Fibroblast of skin of scalp (primary cell): Measurements from ENCODE around the gene FAM111A.

Source experiments
- DNase-seq: peaks from one replicate; pipeline ENCODE4 v3.0.0-alpha.2; 2013

Gene FAM111A

DNA sequence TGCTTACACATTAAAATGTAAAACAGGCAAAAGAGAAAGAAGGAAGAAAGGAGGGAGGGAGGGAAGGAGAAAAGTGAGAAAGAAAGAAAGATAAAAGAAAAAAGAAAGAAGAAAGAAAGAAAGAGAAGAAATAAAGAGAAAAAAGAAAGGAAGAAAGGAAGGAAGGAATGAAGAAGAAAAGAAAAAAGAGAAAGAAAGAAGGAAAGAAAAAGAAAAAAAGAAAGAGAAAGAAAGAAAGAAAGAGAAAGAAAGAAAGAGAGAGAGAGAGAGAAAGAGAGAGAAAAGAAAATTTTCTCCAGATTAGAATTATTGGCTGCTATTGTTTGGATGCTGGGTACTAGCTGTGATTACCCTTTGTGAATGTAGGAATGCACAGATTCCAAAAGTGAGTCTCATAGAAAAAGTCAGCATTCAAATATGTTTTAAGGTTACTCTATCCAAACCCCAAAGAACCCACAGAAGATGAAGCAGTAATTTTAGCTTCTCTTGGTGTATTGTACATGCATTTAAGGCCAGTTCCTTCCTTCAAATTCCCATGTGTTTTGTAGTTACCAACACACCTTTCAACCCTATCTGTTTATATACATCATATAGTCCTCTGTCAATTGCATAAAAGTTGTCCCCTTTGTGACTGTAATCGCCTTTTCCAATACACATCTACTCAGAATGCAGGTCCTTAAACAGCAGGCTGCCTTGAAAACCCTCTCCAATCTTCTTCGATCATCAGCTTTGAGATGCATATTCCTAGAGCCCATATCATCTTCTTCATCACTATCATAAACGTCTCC, 789 bp upstream of the FAM111A start:
- peak; percentile 51 for DNase-seq

DNA sequence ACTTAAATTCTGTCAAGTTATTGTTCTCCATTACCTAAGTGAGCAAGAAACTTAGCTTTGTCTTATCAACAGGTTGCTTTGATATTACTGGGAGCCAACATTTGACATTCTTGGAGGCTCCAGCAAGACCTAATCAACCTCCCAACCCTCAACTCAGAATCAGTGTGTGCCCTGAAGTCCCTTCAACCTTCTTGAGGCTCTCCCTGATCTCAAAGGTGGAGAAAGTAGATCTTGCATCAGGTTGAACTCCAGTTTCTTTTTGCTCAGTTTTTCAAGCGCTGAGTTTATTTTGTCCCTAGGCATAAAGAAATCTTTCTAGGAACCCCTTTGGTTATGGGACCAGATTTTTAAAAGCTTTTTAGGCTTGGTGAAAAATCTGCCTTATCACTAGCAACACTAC, 1.4 kb downstream of the FAM111A start:
- DNase-seq: no peak

DNA sequence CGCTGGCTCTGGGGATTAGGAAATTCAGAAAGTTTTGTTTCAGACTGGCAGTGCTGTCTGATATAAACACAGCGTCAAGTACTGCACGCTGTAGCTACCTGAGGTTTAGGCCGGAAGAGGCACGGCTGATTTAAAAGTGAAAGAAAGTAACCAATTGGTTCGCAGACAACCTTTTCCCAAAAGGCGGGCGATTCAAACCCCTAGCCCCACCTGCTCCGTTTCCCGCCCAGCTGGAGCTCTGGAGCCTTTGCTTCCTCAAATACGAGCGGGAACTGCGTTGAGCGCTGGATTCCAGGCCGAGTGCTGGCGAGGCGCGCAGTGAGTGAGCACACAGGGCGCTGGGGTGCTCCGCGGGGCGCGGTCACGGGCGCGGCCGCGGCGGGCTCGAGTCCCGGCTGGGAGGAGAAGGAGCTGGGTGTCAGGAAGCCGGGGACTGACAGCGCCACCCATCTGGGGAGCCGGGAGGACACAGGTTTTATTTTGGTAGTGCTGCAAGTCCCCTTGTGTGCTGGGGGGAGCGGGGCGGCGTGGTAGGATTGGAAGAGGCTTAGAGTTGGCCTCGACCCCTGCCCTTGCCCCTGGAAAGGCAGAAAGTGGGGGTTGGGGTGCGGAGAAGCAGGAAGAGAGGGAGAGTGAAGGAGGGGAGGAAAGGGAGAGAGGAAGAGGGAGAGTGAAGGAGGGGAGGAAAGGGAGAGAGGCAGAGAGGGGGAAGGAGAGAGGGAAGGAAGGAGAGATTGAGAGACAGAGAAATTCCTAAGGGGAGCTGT, 2.1 kb downstream of the FAM111A start:
- peak; percentile 84 for DNase-seq

DNA sequence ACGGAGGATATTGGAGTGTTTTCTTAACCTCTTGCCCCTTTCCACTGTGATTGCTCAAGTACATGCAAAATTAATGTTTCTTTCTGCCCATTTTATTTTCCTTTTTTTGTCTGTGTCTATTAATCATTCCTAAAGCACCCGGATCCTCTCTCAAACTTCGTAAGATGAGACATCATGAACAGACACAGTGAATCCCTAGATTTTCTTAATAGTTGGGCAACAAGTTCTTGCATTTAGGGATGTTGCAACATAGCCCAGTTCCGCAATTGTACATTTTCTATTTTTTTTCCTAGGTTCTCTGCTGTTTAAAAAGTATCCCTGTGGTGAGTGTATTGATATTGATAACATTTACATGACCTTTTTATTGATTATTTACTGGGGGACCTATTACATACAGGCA, 2.9 kb downstream of the FAM111A start:
- DNase-seq: peak; percentile 38

DNA sequence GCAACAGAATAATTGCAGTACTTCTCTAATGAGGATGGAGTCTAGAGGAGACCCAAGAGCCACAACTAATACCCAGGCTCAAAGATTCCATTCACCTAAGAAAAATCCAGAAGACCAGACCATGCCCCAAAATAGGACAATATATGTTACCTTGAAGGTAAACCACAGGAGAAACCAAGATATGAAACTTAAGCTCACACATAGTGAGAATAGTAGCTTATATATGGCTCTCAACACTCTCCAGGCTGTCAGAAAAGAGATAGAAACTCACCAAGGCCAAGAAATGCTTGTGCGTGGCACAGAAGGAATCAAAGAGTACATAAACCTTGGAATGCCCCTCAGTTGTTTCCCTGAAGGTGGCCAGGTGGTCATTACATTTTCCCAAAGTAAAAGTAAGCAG, 9.1 kb downstream of the FAM111A start:
- no peak for DNase-seq

DNA sequence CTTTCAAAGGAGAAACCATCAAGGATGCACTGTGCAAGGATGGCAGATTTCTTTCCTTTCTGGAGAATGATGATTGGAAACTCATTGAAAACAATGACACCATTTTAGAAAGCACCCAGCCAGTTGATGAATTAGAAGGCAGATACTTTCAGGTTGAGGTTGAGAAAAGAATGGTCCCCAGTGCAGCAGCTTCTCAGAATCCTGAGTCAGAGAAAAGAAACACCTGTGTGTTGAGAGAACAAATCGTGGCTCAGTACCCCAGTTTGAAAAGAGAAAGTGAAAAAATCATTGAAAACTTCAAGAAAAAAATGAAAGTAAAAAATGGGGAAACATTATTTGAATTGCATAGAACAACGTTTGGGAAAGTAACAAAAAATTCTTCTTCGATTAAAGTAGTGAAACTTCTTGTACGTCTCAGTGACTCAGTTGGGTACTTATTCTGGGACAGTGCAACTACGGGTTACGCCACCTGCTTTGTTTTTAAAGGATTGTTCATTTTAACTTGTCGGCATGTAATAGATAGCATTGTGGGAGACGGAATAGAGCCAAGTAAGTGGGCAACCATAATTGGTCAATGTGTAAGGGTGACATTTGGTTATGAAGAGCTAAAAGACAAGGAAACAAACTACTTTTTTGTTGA, 9.8 kb downstream of the FAM111A start:
- no peak for DNase-seq

DNA sequence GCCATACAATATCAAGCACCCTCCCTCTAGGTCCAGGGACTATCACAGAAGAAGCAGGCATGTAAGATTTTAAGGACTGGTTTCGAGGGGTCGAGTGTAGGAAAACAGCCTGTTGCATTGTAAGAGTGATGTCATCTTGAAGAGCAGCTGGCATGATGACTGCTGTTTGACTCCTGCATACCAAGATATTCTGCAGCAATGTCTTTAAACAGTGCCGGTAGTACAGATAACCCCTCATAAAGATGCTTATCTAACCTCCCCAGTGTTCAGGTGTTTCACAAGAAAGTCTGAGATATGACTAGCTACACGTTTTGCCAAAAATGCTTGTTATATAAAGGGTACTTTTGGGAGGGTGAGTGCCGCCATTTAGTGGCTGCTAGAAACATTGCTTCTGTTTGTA, 12.0 kb downstream of the FAM111A start:
- no peak for DNase-seq

DNA sequence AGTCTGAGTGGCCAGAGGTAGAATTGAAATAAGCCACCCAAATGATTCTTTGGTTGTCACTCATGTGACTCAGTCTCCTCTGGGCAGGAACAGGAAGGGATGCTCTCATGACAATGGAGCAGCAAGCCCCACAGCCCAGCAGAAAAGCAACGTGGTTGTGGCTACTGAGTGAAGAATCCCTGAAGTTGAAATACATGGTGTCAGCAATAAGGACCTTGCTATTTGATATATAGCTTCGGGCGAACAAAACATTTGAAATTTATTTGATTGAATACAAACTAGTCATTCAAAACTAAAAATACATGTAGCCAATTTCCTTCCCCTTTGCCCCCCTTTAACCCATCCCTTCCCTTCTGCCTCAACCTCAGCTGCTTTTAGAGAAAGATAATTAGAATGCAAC, 14.8 kb downstream of the FAM111A start:
- no peak for DNase-seq

DNA sequence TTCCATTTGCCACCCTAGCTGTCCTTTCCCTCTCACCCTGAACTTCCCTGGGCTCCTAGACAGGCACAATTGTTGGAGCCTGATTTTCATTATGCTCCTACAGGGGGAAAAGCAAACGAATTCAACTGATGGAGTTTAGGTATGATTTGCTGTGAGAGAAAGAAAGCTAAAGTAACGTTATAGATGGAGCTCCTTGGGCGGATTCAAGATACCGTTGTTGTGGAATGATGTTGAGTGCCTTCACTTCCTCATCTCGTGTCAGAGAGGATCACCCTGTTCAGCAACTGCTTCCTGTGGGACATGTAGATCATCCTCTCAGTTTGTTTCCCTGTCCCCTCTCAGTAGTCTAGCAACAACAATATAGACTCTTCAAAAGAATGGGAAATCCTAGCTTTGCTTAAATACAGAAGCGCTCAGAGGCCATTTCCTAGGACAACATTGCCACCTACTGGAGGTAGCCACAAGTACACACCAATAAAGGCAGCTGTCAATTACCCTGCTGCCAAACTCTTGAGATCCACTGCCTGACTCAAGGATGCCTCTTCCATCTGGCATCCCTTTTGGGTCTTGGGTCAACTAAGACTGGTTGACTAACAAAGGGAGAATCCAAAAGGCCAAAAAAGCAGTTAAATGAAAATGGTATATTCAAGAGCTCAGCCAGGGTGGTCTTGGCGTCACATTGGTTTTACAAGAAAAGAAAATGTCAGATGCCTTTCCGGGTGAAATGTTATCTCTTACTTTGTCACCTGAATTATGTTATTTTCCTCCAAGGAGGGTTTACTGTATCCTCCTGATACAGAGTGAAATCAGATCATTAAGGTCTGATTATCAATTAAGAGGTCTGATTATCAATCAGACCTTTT, 15.8 kb downstream of the FAM111A start:
- DNase-seq: peak; percentile 76

DNA sequence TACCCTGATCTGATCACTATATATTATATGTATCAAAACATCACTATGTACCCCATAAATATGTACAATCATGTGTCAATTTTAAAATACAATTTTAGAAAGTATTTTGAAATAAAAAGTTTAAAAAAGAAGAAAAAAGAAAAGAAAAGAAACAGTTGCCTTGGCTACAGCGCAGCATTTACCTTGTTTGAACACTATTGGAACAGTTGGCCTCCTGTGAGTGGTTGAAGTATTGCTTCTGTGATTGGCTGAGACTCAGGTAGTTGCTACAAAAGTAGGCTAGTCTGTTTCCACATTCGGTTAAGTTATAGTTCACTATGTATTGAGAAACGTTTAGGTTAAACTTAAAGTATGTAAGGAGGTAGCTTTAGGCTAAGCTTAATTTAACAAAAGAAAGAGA, 21.4 kb downstream of the FAM111A start:
- DNase-seq: no peak

DNA sequence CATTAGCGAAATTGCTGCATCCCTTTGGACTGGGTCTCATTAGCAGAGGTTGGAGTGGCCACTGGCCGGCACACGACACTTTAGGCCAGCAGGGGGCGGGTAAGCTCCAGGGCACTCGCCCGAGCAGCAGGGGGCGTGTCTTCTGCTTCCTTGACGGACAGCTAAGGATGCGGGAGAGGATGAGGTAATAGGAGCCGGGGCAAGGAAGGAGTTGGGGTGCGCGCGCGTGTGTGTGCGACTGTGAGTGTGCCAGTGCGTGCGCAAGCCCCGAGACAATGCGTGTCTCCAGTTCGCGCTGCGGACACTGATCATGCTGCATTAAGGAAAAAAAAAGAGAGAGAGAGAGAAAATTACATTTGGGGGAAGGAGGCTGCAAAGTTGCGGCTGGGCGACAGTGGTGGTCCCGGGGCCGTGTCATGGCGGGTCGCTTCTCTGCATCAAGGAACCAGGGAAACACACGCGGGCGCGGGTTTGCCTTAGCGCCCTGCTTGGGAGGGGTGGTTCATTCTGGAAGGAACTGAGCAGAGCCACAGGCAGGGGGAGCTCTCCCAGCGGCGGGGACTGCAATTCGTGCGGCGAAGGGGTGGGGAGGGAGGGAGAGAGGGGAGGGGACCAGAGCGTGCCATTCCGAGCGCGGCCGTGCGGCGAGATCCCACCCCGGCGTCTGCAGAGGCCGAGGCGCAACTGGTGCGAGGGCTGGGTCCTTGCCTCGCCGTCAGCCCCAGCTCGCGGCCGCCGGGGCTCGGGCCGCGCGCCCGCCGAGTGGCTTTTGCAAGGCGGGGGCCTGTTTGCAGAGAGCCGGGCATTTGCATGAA, 29.1 kb downstream of the FAM111A start, which contains the start of gene DTX4:
TSS of gene DTX4 (plus strand) at position 625 of the 815 bp plus-strand sequence. CDS start 464 bp downstream, outside the sequence.
- DNase-seq: peak; percentile 88

DNA sequence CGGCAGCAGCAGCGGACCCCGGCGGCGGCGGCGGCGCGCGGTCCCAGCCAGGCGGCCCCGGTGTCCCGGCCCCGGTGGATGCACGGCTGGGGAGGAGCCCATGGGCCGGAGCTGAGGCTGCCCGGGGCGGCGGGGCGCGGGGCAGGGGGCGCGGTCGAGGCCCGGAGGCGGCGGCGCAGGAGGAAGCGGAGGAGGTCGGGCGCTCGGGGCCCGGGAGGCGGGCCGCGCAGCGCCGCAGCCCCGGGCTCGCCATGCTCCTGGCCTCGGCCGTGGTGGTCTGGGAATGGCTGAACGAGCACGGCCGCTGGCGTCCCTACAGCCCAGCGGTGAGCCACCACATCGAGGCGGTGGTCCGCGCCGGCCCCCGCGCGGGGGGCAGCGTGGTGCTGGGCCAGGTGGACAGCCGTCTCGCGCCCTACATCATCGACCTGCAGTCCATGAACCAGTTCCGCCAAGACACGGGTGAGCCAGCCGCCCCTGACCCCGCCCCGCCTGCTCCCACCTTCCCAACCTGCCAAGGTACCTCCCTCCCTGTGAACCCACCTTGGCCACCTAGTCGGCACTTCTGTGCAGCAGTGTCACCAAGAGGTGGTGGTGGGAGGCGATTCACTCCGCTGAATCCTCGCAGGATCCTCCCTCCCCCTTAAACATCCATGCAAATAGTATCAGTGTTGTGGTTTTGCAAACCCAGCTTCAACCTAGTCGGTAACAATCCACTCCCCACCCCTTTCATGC, 29.9 kb downstream of the FAM111A start:
- no peak for DNase-seq

DNA sequence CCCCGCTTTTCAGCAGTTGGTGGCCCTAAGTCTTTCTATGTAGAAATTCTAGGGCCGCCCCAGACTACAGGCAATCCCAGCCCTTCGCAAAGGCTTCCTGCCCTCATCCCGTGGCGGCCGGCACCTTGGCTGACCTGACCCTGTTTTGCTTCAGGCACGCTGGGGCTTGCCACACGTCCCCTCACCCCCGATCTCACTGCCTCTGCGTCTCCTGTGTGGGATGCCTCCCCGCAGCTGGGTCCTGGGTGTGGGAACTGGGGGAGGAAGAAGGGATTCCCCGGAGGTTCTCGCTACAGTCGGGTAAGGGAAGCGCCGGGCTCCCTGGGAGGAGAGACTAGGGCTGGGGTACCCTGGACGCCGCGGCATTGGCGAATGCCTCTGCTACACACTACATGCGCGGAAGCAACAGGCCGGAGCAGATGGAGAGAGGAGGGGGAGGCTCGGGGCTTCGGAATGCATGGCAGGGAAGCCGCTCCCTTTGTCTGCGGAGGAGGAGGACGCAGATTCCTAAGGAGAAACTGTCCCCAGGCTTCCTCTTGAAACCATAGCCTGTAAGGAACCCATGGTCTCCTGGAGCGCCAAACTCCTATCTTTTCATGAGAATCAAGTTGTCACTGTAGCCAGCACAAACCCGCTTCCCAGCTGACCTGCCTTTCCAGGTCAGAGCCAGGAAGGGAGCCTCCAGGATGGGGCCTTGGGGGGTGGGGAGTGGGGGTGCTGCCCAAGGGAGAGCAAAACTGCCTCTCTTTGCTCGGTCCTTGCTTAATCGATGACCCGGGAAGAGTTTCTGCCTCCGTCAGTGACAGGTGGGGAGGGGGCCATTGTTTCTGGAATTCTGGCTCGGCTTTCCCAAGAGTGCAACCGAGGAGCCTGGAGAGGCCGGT, 30.7 kb downstream of the FAM111A start:
- peak; percentile 42 for DNase-seq

DNA sequence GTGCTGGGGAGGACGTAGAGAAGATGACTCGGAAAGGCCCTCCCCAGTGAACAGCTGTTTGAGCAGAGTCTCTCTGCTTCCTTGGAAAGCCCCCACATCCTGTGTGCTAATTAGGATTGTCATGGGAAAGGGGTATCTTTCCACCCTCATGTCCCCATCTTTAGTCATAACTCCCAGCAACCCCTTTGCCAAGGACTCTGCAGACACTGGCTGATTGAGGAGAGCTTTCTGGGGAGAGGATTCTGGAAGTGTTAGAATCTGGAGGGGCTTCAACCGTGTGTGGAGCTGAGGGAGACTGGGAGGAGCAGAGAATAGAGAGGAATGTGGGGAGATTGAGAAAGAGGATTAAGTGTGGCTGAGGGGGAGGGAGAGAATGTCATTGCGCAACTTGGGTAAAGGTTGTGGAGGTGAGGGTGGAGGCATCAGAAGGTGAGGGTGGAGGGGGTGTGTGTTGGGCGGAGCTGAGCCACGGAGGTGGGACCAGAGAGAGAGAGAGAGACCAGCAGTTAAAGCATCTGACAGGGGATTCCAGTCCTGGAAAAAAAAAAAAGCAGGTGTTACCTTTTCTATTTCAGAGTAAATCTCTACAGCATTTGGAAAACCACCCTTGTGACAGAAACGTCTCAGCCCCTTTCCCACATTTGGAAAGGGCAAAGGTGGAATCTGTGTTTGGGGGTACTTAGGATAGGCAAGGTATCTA, 31.5 kb downstream of the FAM111A start:
- DNase-seq: peak; percentile 16

DNA sequence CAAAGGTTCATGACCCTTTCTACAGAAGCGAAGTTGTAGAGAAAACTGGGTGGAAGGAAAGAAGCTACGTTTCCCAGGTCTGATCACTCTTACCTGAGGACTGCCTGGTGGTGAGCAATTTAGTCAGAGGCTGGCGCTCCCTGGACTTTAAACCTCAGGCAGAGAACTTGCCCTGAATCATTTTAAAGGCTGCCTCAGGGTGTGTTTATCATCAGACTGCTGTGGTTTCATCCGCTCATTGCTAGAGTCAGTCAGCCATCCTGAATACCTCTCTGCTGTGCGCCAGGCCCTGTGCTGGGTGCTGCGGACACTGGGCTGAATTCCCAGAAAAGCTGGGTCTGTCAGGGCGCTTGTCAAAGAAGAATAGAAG, 32.0 kb downstream of the FAM111A start:
- DNase-seq: peak; percentile 25

DNA sequence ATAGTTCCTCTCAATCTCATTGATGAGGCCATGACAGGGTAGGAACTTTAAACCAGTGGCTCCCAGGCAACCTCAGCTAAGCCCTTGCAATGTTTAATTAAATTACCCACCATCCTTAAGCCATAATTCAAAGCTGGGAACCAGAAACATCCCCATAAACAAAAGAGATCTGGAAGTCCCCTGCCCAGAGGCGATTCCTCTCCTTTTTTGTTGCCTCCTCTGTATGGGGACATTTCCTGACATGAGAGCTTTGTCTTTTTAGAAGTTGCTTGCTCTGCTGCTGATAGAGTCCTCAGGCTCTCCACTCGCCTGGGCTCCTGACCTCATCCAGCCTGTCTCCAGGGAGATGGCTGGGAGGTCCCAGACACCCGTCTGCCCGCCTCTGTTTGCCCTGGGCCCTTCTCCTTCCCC, 32.4 kb downstream of the FAM111A start:
- no peak for DNase-seq

DNA sequence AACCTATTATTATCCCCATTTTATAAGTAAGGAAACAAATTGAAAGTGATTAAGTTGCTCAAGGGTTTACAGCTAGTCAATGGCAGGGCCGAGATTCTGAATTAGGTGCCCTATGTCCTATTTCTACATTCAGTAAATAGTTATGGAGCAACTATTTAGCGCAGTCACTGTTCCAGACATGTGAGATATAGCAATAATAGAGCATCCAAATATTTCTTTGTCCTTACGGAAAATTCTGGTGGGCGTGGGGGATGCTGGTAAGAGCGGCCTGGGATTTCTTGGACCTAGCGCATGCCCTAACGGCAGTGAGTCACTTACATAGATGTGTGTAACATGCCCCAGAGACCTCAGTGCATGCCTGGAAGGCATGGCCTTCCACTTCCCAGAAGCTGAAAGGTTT, 33.7 kb downstream of the FAM111A start:
- DNase-seq: no peak

DNA sequence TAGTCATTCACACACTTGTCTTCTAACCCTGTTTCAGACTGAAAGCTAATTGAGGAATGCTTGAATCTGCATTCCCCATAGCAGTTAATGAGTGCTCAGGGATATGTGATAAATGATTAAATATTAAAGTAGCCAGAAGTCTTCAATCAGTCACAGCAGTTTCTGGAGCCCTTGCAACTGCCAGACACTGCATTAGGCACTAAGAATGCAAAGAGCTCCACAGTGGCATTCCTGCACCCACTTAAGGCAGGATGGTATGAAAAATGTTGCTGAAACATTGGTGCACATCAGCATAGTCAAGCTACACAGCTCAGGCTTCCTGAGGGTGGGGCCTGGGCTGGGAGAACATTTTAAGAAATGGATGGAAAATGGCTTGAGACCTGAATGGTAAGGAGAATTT, 35.7 kb downstream of the FAM111A start:
- DNase-seq: no peak

DNA sequence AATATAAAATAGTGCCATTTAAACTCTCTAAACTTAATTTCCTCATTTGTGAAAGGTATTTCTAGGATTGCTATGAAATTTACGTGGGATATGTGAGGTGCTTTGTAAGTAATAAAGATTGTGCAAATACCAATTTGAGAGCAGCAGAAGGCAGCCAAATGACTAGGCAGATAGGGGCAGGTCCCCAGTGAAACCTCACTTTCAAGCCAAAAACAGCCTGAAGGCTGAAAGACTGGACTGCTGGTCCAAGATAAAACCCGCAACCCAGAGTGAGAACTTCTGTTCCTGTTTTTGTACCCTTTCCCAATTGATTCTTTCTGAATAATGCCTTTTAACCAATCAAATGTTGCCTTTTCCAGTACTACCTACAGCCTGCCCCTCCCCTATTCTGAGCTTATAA, 36.5 kb downstream of the FAM111A start:
- no peak for DNase-seq
